HG03175 (cell line): ENCODE data around the gene RALGDS.
"Not testable (repeated sequence)": the region's sequence is repeated elsewhere in the genome, so short reads cannot be mapped to it uniquely, and the experiment has no call there.

Experiments
- ATAC-seq: cut with Tn5 transposase; IDR thresholded peaks from one replicate; pipeline ENCODE4 v1.9.1; 2021; ENCODE audit warnings: mild to moderate bottlenecking, moderate library complexity; ENCODE audit not compliant: unreplicated experiment

Gene RALGDS

DNA sequence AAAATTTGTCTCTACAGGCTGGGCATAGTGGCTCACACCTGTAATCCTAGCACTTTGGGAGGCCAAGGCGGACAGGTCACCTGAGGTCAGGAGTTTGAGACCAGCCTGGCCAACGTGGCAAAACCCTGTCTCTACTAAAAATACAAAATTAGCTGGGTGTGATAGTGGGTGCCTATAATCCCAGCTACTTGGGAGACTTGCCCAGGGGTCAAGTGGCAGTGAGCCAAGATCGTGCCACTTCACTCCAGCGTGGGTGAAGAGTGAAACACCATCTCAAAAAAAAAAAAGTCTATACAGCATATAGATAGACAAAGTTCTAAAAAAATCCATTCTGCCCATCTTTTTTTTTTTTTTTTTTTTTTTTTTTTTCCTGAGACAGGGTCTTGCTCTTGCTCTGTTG is 26.7 kb downstream of the RALGDS start:
- ATAC-seq = not testable (repeated sequence)

DNA sequence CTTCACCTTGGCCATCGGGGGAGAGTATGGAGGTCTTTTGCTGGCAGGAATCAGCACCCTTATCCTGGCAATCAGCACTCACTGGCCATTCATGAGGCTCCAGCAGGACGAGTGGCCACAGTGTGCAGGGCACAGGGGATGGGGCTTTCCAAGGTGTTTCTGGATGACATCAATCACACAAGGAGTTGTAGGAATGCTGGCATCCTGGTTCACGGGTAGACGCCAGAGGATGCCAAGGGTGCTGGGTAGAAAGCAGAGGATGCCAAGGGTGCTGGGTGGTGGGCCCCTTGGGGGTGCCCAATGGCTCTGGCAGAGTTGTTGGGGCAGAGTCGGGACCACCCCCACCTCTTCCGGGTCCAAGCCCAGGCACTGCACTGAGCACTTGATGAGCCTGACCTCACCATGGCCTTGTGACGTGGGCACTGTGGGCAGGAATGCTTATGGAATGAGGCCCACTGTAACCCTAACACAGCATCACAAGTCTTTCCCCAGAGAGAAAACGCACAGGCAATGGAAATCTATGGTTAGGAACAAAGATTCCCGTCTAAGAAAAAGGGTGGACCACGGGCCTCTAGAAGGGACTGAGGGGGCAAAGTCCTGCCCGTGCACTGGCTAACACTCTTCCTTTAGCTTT is 30.2 kb downstream of the RALGDS start:
- no peak for ATAC-seq

DNA sequence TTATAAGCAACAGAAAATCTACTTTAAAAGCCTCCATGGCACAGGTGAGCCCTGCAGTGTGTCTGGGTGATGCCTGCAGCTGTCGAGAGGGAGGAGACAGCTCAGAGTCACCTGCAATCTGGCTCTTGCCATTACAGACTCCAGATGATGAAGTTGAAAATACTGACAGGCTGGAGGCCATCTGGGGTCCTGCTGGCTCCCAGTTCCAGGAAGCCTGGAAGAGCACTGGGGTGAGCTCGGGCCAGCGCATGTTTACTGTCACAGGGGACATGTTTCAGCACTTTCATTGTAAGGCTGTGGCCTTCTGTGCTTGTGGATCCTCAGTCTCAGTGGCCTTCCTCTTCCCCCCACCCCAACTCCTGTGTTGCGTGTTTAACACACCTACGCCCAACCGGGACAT is 30.9 kb downstream of the RALGDS start:
- ATAC-seq = no peak

DNA sequence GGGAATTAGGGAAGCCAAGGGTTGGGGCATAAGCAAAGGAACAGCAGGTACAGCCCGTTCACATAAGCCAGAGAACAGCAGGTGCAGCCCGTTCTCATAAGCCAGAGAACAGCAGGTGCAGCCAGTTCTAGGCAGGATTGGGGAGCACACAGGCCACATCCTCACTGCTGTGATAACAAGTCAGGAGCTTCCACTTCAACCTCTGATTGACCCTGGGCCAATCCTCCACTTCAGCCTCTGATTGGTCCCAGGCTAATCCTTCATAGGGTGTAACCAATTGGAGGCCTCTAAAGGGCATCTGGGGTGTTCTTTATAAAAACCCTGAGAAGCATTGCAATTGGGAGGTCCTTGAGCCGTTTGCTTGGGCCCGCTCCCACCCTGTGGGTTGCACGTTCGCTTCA is 31.8 kb downstream of the RALGDS start:
- ATAC-seq = no peak

DNA sequence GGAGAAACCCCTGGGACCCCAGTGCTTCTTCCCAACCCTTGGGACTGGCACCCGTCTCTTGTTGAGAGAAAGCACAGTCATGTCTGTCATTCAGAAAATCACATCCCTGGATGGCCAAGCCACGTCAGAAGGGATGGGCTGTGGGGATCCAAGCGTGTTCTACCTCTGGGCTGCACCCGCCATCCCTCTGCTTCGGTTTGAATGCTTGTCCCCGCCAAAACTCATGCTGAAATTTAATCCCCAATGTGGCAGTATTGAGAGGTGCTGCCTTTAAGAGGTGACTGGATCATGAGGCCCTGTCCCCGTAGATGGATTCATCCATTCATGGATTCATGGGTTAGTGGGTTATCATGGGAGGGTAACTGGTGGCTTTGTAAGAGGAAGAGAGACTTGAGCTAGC is 32.3 kb downstream of the RALGDS start:
- ATAC-seq = no peak

DNA sequence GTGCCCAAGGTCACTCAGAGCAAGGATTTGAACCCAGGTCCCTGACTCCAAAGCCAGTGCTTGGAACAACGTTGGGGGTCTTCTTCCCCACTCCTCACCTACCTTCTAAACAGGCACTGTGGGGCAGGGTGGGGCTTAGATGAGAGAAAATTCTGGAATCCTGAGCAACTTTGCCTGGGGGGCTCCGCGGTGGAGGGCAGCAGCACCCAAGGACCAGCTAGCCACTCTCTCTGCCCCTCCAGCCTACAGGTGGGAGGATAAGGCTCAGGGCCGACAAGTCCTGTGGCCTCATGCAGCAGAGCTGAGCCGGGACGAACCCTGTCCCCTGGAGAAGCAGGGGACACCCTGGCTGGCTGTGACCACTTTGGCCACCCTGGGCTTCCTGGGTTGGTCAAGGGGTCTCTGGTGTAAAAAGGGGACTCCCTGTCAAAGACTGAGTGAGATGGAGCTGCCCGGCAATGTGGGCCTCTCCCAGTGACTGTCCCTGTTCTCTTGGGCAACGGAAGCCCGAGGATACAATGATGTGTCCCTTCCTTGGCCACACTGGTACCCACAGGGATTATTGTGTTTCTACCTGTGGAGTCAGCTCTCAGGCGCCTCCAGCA is 32.8 kb downstream of the RALGDS start:
- no peak for ATAC-seq

DNA sequence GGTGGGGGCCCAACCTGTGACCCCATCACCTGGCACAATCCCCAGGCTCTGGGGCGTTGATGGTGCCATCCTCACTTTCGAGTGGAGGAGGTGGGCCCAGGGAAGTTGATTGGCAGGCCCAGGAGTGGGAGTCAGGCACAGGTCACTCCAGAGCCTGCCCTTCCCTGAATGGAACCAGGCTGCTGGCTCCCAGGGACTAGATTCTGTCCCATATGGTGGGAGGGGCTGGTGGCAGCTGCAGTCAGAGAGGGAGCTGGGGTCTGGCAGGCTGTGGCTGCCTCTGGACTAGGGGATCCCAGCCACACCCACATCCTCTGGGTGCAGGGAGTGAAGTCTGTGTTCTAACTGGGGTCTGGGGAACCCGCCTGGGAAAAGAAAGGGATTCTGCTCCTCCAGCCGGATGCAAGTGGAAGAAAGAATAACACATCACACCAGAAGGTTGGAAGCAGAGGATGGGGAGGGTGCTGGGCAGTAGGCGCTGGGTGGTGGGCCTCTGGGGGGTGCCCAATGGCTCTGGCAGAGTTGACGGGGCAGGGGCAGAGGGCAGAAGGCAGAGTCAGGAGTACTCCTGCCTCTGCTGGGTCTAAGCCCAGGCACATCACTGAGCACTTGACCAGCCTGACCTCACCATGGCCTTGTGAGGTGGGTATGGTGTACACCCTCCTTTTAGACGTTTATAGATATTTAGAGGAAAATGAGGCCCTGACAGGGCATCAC is 33.5 kb downstream of the RALGDS start:
- ATAC-seq = no peak

DNA sequence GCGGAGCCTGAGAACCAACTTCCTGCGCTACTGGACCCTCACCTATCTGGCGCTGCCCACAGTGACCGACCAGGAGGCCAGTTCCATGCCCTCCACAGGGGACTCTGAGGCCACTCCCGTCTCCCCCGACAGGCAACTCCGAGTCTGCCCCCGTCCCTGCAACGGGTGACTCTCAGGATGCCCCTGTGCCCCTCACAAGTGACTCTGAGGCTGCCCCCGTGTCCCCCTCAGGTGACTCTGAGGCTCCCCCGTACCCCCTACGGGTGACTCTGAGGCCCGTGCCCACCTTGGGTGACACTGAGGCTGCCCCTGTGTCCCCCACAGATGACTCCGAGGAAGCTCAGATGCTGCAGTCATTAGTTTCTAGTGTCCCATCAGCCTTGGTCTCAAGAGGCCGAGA is 34.1 kb downstream of the RALGDS start:
- no peak for ATAC-seq

DNA sequence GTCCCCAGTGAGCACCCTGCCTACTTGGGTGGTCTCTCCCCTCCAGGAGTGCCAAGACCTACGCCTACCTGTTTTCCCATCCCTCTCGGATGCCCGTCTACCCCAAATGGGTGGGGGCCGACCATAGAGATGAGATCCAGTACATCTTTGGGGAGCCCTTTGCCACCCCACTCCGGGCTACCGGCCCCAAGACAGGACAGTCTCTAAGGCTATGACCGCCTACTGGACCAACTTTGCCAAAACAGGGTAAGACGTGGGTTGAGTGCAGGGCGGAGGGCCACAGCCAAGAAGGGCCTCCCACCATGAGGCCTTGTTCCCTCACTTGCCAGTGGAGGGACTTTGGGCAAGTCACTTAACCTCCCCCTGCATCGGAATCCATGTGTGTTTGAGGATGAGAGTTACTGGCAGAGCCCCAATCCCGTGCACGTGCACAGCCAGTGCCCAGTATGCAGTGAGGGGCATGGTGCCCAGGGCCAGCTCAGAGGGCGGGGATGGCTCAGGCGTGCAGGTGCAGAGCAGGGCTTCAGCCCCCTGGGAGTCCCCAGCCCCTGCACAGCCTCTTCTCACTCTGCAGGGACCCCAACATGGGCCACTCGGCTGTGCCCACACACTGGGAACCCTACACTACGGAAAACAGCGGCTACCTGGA is 34.7 kb downstream of the RALGDS start:
- ATAC-seq = not testable (repeated sequence)

DNA sequence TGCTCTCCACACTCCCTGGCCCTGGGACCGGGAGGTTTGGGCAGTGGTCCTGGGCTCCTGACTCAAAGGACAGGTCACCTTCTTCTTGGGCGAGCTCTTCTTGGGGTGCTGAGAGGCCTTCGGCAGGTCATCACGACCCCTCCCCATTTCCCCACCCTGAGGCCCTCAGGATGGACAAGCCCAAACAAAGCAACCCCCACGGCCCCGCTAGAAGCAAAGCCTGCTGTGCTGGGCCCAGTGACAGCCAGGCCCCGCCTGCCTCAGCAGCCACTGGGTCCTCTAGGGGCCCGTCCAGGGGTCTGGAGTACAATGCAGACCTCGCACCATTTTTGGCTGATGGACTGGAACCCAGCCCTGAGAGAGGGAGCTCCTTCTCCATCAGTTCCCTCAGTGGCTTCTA is 37.4 kb downstream of the RALGDS start:
- ATAC-seq = not testable (repeated sequence)

DNA sequence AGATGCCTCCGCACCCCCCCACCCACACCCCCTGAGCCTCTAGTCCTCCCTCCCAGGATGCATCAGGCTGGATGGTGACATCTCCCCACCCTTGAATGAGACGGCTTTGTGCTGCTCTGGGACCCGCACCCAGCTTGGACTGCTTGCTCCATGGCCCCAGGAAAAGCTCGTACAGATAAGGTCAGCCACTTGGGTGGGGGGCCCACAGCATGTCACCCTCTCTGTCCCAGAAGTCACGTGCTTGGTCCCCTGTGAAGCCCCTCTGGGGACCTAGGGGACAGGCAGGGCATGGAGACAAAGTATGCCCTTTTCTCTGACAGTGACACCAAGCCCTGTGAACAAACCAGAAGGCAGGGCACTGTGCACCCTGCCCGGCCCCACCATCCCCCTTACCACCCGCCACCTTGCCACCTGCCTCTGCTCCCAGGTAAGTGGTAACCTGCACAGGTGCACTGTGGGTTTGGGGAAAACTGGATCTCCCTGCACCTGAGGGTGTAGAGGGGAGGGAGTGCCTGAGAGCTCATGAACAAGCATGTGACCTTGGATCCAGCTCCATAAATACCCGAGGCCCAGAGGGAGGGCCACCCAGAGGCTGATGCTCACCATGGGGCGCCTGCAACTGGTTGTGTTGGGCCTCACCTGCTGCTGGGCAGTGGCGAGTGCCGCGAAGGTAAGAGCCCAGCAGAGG is 38.9 kb downstream of the RALGDS start:
- not testable (repeated sequence) for ATAC-seq

DNA sequence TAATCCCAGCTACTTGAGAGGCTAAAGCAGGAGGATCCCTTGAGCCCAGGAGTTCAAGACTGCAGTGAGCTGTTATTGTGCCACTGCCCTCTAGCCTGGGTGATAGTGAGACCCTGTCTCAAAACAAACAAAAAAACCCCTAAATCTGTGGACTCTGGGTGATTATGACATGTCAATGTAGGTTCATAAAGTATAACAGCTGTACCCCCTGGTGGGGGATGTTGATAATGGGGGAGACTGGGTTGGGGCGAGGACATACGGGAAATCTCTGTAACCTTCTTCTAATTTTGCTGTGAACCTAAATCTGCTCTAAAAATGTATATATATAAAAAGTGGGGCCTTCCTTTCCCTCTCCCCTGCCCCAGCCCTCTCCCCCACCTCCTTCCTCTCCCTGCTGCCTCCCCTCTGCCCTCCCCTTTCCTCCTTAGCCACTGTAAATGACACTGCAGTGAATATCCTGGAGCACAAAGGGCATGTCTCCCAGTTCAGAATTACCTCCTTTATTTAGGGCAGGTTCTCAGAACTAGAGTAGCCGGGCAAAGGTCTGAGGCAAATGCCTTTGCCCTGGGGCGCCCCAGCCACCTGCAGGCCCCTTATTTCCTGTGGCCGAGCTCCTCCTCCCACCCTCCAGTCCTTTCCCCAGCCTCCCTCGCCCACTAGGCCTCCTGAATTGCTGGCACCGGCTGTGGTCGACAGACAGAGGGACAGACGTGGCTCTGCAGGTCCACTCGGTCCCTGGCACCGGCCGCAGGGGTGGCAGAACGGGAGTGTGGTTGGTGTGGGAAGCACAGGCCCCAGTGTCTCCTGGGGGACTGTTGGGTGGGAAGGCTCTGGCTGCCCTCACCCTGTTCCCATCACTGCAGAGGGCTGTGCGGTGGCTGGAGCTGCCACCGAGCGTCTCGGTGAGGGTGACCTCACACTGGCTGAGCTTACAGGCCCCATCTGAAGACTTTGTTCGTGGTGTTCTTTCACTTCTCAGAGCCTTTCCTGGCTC is 40.0 kb downstream of the RALGDS start:
- not testable (repeated sequence) for ATAC-seq

DNA sequence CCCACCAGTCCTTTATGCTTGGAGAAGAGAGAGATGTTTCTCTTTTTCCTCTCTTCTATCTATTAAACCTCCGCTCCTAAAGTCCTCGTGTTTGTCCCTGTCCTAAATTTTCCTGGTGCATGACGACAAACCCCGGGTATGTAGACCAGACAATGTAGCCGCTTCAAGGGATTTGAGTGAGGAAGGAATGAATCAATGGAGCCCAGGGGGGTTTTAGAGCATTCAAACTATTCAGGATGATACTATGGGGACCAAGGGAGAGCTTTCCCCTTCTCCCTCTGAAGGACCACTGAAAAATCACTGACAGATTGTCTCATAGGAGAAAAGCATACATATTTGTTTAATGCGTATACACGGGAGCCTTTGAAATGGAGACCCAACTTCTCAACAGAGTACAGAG is 40.9 kb downstream of the RALGDS start:
- no peak for ATAC-seq

DNA sequence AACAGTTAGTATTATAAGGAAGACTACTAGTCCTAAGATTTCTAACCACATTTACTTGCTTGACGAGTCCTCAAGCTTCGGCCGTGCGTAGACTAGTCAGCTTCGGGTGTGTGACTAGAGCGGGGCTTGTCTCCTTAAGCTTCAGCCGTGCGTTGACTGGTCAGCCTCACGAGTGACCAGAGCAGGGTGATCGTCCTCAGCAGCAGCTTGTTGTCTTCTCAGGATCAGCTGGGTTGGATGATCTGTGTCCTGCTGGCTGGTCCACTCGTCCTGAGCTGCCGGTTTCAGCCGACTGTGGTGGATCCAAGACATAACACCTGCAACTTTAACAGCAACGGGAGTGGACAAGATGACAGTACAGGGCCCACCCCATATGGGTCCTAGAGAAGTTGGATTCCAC is 42.6 kb downstream of the RALGDS start:
- no peak for ATAC-seq

DNA sequence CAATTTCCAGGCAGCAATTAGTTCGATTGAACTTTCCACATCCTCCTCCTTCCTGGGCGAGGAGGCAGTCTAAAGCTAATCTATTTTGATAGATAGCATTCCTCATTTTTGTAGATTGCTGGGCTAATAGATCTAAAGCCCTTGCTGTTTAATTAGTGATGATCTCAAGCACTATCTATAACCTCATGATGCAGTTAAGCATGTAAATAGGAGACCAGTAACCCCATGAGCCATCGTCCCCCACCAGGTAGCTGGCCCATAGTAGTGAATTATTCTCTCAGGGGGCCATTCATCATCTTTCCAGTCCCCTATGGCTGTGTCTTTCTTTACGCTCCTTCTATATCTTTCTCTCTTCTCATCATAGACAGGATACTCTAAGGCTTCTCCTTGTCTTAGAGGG is 44.3 kb downstream of the RALGDS start:
- ATAC-seq = no peak

DNA sequence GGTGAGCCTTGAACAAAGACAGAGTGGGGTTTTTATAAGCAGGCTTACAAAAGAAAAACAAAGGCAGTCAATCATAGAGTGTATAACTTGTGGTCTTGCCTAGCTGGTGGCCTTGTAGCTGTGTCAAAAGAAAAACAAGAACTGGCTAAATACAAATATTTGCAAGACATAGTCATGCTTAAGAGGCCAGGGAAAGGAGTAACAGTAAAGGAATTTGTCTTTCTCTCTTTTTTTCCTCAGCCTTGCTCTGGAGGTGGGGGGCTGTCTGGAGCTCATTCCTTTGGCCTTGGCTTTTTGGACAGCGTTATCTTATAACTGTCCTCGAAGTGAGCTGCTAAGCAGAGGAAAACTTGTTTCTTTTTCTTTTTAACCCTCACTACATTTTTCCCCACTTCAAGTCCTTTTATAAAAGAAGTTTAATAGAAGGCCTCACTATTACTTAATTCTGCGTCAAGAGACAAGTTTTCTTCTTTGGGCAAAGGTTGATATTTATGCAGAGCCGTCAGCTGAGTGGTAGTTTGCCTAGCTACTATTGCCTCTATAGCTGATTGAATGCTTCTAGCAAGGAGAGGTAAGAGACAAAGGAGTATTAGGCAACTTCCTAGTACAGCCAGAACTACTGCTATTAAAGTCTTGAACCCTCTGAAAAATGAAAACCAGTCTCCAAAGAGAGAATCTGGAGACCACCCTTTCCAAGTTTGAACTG is 45.0 kb downstream of the RALGDS start:
- ATAC-seq = no peak

DNA sequence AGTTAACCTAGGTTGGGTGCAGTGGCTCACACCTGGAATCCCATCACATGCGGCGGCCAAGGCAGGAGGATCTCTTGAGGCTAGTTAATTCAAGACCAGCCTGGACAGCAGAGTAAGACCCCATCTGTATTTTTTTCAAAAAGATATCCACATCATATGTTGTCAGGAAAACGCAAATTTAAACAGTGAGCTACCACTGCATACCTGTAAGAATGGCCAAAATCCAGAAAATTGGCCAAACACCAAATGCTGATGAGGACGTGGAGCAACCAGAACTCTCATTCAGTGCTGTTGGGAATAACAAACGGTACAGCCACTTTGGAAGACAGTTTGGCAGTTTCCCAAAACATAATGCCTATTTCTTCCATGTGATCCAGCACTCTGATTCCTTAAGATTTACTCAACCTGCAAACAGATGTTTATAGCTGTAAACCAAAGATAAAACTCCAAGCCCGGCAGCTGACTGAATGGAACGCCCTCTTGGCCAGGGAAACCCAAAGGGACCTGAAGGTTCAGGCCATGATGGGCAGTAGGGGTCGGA is 46.9 kb downstream of the RALGDS start:
- ATAC-seq = no peak

DNA sequence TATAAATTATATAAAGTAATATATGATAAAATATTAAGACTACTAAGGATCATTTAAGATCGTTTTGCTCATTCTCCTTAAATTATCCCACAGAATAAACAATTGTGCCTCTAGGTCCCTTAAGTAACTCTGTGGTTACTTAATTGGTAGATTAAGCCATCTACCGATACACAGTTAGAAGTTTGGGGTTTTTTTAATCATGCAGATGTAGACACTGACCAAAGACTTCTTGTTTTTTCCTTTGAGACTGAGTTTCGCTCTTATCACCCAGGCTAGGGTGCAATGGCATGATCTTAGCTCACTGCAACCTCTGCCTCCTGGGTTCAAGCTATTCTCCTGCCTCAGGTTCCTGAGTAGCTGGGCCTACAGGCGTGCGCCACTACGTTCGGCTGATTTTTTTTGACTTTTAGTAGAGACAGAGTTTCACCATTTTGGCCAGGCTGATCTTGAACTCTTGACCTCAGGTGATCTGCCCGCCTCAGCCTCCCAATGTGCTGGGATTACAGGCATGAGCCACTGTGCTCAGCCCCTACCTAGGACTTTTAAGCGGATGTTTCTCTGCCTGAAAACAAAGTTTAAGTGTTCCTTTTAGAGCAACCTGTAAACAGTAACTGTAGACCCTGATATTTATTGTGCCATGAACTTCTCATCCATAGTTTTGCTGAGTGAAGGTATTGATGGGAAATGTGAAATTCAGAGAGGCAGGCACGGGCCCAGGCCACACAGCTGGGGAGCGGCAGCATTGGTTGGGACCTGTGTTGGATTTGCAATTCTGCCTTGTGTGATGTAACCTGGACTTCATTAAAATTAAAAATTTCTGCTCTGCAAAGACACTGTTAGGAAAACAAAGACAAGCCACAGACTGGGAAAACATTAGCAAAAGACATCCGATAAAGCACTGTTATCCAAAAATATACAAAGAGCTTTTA is 47.7 kb downstream of the RALGDS start:
- ATAC-seq = no peak
